Thymus (tissue), 11 donors: Measurements from ENCODE around the gene SLC38A10. TPM values are rescaled to one million over a fixed set of nuclear protein-coding genes. Genes with fewer than 3 reads are reported as not detected.

Experiments
- DNase-seq, 9 donors: peaks; one replicate each; pipeline ENCODE4 v3.0.0-alpha.2; 2013; ENCODE audit warnings: low spot score in 9 of 9, low read depth in 6 of 9, missing footprints in 1 of 9
- H3K27ac ChIP-seq, 2 donors: one replicate each; pipeline ENCODE4 v1.5.1; 2013; ENCODE audit warnings: control low read depth in 1 of 2, low read depth in 1 of 2, low read length in 1 of 2, mild to moderate bottlenecking in 1 of 2, moderate library complexity in 1 of 2
- H3K27me3 ChIP-seq, 2 donors: one replicate each; pipeline ENCODE4 v1.5.1; 2013; ENCODE audit warnings: low read length in 1 of 2; ENCODE audit not compliant: control insufficient read depth in 2 of 2, insufficient read depth in 1 of 2
- H3K36me3 ChIP-seq, 2 donors: one replicate each; pipeline ENCODE4 v1.5.1; 2013; ENCODE audit warnings: low read length in 1 of 2, mild to moderate bottlenecking in 1 of 2, moderate library complexity in 1 of 2; ENCODE audit not compliant: control insufficient read depth in 2 of 2, insufficient read depth in 2 of 2
- H3K4me1 ChIP-seq, 2 donors: one replicate each; pipeline ENCODE4 v1.5.1; 2013; ENCODE audit warnings: low read length in 2 of 2; ENCODE audit not compliant: control insufficient read depth in 2 of 2, insufficient read depth in 2 of 2
- H3K4me3 ChIP-seq, 2 donors: one replicate each; pipeline ENCODE4 v1.5.1; 2013; ENCODE audit warnings: low read length in 2 of 2, control low read depth in 1 of 2, mild to moderate bottlenecking in 1 of 2
- H3K9me3 ChIP-seq, 2 donors: one replicate each; pipeline ENCODE4 v1.5.1; 2013; ENCODE audit warnings: low read length in 1 of 2, mild to moderate bottlenecking in 1 of 2; ENCODE audit not compliant: control insufficient read depth in 2 of 2, insufficient read depth in 1 of 2
- WGBS: extraction: QIAGEN DNeasy Blood & Tissue Kit; methylation state at CpG from one replicate; pipeline ENCODE4 v1.1.7; 2013; 5-methylcytosine and 5-hydroxymethylcytosine counted together
- polyA plus RNA-seq: library from polyadenylated mRNA; stranded (reverse); fragments of 200-250 nt; gene quantifications from one replicate; pipeline ENCODE4 v1.2.3, GENCODE V29; 2013
- total RNA-seq: library from RNA; stranded (reverse); fragments of 120-200 nt; gene quantifications from one replicate; pipeline ENCODE4 v1.2.4, GENCODE V29; 2013
- donor health status: healthy.

SLC38A10 gene
- total and polyA plus RNA-seq, 2 donors: 21.0 to 63.6 TPM

GRCh38 chr17:81315129-81315884 is 20.2 kb upstream of the SLC38A10 start:
- DNase-seq: no peak
- Histone ChIP-seq H3K4me1 (peaks cover 0 to 18% of the 10 kb centered on the region in 2 donors), H3K4me3 (no peak overlapping the region), H3K9me3 (no peaks in the 10 kb centered on the region), H3K27me3 (peaks cover 0 to 25% of the 10 kb centered on the region in 2 donors), H3K36me3 (no peaks in the 10 kb centered on the region), H3K27ac (no peak overlapping the region)
- WGBS: 92% methylated on average over 19 of the region's 19 CpGs

DNA sequence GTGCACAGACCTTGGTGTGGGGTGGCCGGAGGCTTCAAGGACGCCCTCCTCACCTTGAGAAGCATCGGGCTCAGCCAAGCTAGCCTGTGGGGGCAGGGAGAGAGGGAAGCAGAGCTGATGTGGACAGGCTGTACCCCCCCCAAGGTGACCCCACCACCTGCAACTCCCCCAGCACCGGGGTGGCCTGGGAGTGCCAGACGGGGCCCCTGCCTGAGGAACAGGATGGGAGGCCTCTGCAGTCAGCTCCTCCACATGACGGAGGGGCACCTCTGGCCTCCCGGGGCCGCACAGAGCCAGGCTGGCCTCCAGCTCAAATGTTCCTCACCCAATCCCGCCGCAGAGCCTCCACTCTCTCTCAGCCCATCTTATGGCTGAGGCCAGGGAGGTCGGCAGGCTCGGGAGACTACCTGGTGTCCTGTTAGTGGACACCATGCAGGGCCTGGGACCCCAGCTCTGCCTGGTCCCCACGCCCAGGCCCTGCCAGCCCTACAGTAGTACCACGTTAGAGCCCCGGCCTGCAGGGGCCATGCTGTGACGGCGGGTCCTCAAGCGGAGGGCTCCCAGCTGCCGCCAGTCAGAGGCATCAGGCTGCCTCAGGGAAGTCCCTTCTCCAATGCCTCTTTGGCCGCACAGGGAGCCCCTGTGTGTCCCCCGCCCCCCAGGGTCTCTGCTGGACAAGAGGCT is 19.4 kb upstream of the SLC38A10 start:
- no peak for DNase-seq
- H3K4me3 ChIP-seq: no peak overlapping the region
- no peak overlapping the region for H3K27ac ChIP-seq
- no peaks in the 10 kb centered on the region for H3K36me3 ChIP-seq
- H3K27me3 ChIP-seq: peaks cover 2 to 33% of the 10 kb centered on the region in 2 donors
- H3K9me3 ChIP-seq: no peaks in the 10 kb centered on the region
- WGBS: 95% methylated on average over 21 of the region's 21 CpGs
- H3K4me1 ChIP-seq: peaks cover 0 to 26% of the 10 kb centered on the region in 2 donors

DNA sequence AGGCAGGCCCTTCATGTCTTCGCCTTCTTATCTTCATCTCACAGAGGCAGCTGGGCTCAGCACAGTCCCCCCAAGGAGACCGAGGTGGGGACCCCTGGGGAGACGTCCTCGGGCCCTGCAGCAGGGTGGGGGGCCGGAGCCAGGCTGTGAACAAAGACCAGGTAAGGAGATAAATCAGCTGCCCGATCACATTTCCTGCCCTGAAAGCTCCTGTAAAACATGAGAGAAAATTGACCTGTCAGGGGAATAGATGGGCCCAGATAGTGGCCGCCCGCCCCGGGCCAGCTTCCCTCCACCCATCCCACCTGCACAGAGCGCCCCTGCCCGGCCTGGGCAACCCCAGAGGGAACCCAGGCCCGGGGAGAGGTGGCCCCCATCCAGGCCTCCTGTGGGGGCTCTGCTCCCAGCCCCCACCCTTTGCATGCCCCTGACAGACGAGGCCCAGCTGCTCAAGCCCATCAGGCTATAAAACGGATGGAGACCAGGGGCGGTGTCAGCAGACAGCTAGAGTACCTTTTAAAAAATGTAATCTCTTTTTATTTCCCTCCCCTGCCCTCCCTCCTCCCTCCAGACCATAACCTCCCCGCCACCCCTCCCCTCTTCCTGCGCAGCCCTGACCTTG is 18.8 kb upstream of the SLC38A10 start:
- whole genome bisulfite sequencing: 79% methylated on average over 17 of the region's 17 CpGs
- Histone ChIP-seq H3K27me3 (peaks cover 2 to 39% of the 10 kb centered on the region in 2 donors), H3K9me3 (no peaks in the 10 kb centered on the region), H3K4me3 (no peak overlapping the region), H3K4me1 (peaks cover 0 to 32% of the 10 kb centered on the region in 2 donors), H3K27ac (no peak overlapping the region), H3K36me3 (no peaks in the 10 kb centered on the region)
- DNase-seq: peak in 1 of 9 donors; percentile 17

GRCh38 chr17:81312624-81313325 is 17.7 kb upstream of the SLC38A10 start:
- no peak overlapping the region for H3K4me3 ChIP-seq
- peaks cover 0 to 33% of the 10 kb centered on the region in 2 donors for H3K4me1 ChIP-seq
- WGBS: 89% methylated on average over 22 of the region's 22 CpGs
- no peak overlapping the region for H3K27ac ChIP-seq
- DNase-seq: peak in 1 of 9 donors; percentile 20
- no peaks in the 10 kb centered on the region for H3K36me3 ChIP-seq
- H3K9me3 ChIP-seq: no peaks in the 10 kb centered on the region
- peaks cover 2 to 41% of the 10 kb centered on the region in 2 donors for H3K27me3 ChIP-seq

DNA sequence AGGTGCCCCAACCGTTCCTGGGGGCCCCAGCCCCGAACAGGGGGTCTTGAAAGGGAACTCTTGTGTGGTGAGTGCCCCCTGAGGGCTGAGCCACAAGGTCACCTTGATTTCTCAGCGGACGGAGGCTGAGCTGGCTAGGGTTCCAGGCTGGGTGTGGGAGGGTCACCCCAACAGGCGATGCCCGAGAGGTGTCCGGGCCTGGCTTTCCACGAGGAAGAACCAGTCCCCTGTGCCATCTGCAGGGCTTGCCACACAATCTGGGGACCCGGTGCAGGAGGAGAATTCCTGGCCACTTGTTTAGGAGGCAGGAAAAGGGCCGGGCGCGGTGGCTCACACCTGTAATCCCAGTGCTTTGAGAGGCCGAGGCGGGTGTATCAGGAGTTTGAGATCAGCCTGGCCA is 16.8 kb upstream of the SLC38A10 start:
- H3K27ac ChIP-seq: no peak overlapping the region
- WGBS: 91% methylated on average over 14 of the region's 14 CpGs
- H3K9me3 ChIP-seq: no peaks in the 10 kb centered on the region
- H3K36me3 ChIP-seq: no peaks in the 10 kb centered on the region
- peaks cover 2 to 42% of the 10 kb centered on the region in 2 donors for H3K27me3 ChIP-seq
- peaks cover 0 to 33% of the 10 kb centered on the region in 2 donors for H3K4me1 ChIP-seq
- no peak overlapping the region for H3K4me3 ChIP-seq
- no peak for DNase-seq

GRCh38 chr17:81310949-81311550 is 15.9 kb upstream of the SLC38A10 start:
- H3K4me3 ChIP-seq: no peak overlapping the region
- peaks cover 0 to 33% of the 10 kb centered on the region in 2 donors for H3K4me1 ChIP-seq
- WGBS: 95% methylated on average over 19 of the region's 19 CpGs
- DNase-seq: no peak
- no peaks in the 10 kb centered on the region for H3K36me3 ChIP-seq
- no peak overlapping the region for H3K27ac ChIP-seq
- H3K27me3 ChIP-seq: peaks cover 2 to 43% of the 10 kb centered on the region in 2 donors
- no peaks in the 10 kb centered on the region for H3K9me3 ChIP-seq

DNA sequence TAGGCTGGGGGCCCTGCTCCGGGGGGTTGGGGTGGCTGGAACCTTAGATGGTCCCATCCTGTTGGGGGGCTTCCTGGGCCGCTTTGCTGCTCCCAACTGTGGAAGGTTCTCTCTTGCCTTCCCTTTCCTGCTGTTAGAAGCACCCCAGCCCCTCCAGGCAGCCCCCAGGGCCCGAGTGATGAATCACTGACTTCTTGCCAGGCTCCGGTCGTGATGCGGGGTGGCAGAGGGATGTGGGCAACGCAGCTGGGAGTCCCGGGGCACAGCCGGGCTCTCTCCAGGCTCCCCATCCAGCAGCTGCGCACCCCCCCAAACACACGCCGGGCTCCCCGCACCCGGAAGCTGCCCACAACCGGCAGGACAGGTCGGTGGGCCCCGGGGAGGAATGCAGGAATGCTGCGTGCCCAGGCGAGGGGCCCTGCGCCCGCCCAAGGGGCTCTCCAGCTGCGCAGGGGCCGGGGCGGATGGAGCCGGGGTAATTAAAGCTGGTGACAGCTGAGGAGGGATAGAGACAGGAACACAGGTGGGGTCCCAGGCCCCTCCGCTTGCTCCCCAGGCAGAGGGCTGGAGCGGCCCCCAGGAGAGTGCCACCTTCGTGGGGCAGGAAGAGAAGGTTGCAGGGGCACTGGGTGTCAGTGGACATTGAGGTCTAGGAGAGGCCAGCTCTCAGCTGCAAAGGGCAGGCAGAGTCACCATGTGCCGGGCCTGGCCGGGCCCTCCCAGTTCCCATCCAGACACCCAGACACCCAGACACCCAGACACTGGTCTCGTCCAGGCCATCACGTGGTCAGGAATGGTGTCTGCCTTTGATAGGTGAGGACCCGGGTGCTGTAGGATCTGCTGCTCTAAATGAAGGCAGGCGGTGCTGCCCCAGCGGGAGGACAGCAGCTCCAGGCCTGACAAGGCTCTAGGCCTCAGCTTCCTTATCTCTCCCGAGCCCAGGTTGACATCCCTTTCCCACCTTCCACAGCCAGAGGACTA is 15.0 kb upstream of the SLC38A10 start:
- WGBS: 90% methylated on average over 36 of the region's 36 CpGs
- H3K4me1 ChIP-seq: peaks cover 0 to 33% of the 10 kb centered on the region in 2 donors
- no peaks in the 10 kb centered on the region for H3K9me3 ChIP-seq
- H3K27me3 ChIP-seq: peaks cover 2 to 42% of the 10 kb centered on the region in 2 donors
- H3K27ac ChIP-seq: no peak overlapping the region
- H3K36me3 ChIP-seq: no peaks in the 10 kb centered on the region
- no peak overlapping the region for H3K4me3 ChIP-seq
- DNase-seq: no peak
